Fibroblast of lung (primary cell): ENCODE results near the gene ADGRF4. TPM values are rescaled to one million over a fixed set of nuclear protein-coding genes. Genes with fewer than 3 reads are reported as not detected.

Experiments
- DNase-seq, 2 donors: peaks; one replicate each; pipeline versions ENCODE4 v3.0.0 to v3.0.0-alpha.2; 2010; ENCODE audit warnings: low read depth in 2 of 2
- H2AFZ ChIP-seq: 2 replicates; pipeline ENCODE4 v1.5.1; 2012; ENCODE audit warnings: low read length, control low read depth, inconsistent platforms
- H3K27ac ChIP-seq: 2 replicates; pipeline ENCODE4 v1.5.1; 2011; ENCODE audit warnings: low read length, control low read depth; ENCODE audit not compliant: insufficient read depth
- H3K27me3 ChIP-seq: 2 replicates; pipeline ENCODE4 v1.5.1; 2011; ENCODE audit warnings: mild to moderate bottlenecking, low read length; ENCODE audit not compliant: control insufficient read depth, insufficient read depth
- H3K36me3 ChIP-seq: 2 replicates; pipeline ENCODE4 v1.5.1; 2011; ENCODE audit warnings: low read length; ENCODE audit not compliant: control insufficient read depth, insufficient read depth
- H3K4me1 ChIP-seq: 2 replicates; pipeline ENCODE4 v1.5.1; 2011; ENCODE audit warnings: low read length; ENCODE audit not compliant: control insufficient read depth, insufficient read depth; ENCODE audit errors: extremely low read depth
- H3K4me2 ChIP-seq: 2 replicates; pipeline ENCODE4 v1.5.1; 2011; ENCODE audit warnings: low read length, control low read depth; ENCODE audit not compliant: insufficient read depth; ENCODE audit errors: extremely low read depth
- H3K4me3 ChIP-seq, 4 experiments: fragments of 200-600 bp in 1 of 4; sonication (generic) in 1 of 4; replicated peaks in 1 of 4; 2 replicates each; pipeline ENCODE4 v1.5.1; 2011 to 2016; ENCODE audit warnings: low read length in 4 of 4, low read depth in 3 of 4, mild to moderate bottlenecking in 3 of 4, control low read depth in 2 of 4, inconsistent platforms in 1 of 4, mixed read lengths in 1 of 4; ENCODE audit not compliant: insufficient read depth in 1 of 4; ENCODE audit errors: control extremely low read depth in 1 of 4
- H3K79me2 ChIP-seq: 2 replicates; pipeline ENCODE4 v1.5.1; 2012; ENCODE audit warnings: mild to moderate bottlenecking, low read length, inconsistent platforms; ENCODE audit not compliant: control insufficient read depth, insufficient read depth
- H3K9ac ChIP-seq: 2 replicates; pipeline ENCODE4 v1.5.1; 2011; ENCODE audit warnings: mild to moderate bottlenecking, low read length, control low read depth; ENCODE audit not compliant: insufficient read depth
- H3K9me3 ChIP-seq: 2 replicates; pipeline ENCODE4 v1.5.1; 2012; ENCODE audit warnings: low read depth, low read length; ENCODE audit not compliant: control insufficient read depth, insufficient read depth
- H4K20me1 ChIP-seq: 2 replicates; pipeline ENCODE4 v1.5.1; 2011; ENCODE audit warnings: low read length; ENCODE audit not compliant: control insufficient read depth, insufficient read depth; ENCODE audit errors: extremely low read depth
- CTCF ChIP-seq, 2 donors: IDR thresholded peaks in 1 of 2; conservative IDR thresholded peaks in 1 of 2; 1 replicate in 1 of 2; 2 replicates in 1 of 2; pipeline ENCODE4 v1.5.1; 2011 to 2012; ENCODE audit warnings: low read length in 2 of 2, control low read depth in 1 of 2, inconsistent platforms in 1 of 2, low read depth in 1 of 2, mild to moderate bottlenecking in 1 of 2
- EZH2 ChIP-seq: IDR thresholded peaks from 2 replicates; pipeline ENCODE4 v1.5.1; 2012; ENCODE audit warnings: low read length, control low read depth, mild to moderate bottlenecking; ENCODE audit errors: missing control alignments
- polyA plus RNA-seq, 2 donors: library from polyadenylated mRNA; depleted of rRNA in 1 of 2; stranded (reverse) in 1 of 2; unstranded in 1 of 2; fragments of >200 nt; gene quantifications; 2 replicates each; pipeline ENCODE4 v1.2.1, GENCODE V29; 2011 to 2012; ENCODE audit warnings: missing spikeins in 1 of 2
- total RNA-seq: library from RNA; depleted of rRNA; stranded (reverse); fragments of >200 nt; gene quantifications from 2 replicates; pipeline ENCODE4 v1.2.1, GENCODE V29; 2014

The ADGRF4 gene
- total and polyA plus RNA-seq, 2 donors (not counting 1 experiment from before 2014, with no cell fraction given), result not detected

GRCh38 chr6:47727391-47727790 lies 29.0 kb downstream of the ADGRF4 start:
- H3K27ac ChIP-seq, result no peak overlapping the region
- H3K79me2 ChIP-seq, result no peaks in the 10 kb centered on the region
- H2AFZ ChIP-seq, result no peak overlapping the region
- H4K20me1 ChIP-seq, result no peaks in the 10 kb centered on the region
- H3K36me3 ChIP-seq, result no peaks in the 10 kb centered on the region
- H3K4me2 ChIP-seq, result no peak overlapping the region
- no peaks in the 10 kb centered on the region for H3K9me3 ChIP-seq
- H3K9ac ChIP-seq, result no peak overlapping the region
- no peaks in the 10 kb centered on the region for H3K27me3 ChIP-seq
- TF ChIP-seq CTCF (conservative IDR thresholded peaks at IDR 0.05 in 1 of 2, IDR thresholded peaks at IDR 0.05 in 1 of 2; ENCODE audit: low read depth in 1 of 2, low read length in 2 of 2), result no peak
- peak; percentile 21 to 64 for DNase-seq
- no peak overlapping the region for H3K4me3 ChIP-seq
- no peaks in the 10 kb centered on the region for H3K4me1 ChIP-seq

- H3K4me3 ChIP-seq, result no peak overlapping the region
- no peak overlapping the region for H3K9ac ChIP-seq
- H2AFZ ChIP-seq, result no peak overlapping the region
- no peaks in the 10 kb centered on the region for H4K20me1 ChIP-seq
- no peaks in the 10 kb centered on the region for H3K36me3 ChIP-seq
- H3K79me2 ChIP-seq, result no peaks in the 10 kb centered on the region
- peak in 1 of 2 donors; percentile 69 for DNase-seq
- H3K27ac ChIP-seq, result no peak overlapping the region
- TF ChIP-seq CTCF (conservative IDR thresholded peaks at IDR 0.05 in 1 of 2, IDR thresholded peaks at IDR 0.05 in 1 of 2; ENCODE audit: low read depth in 1 of 2, low read length in 2 of 2) (no peak), EZH2 (no peak)
- no peaks in the 10 kb centered on the region for H3K4me1 ChIP-seq
- no peaks in the 10 kb centered on the region for H3K9me3 ChIP-seq
- no peaks in the 10 kb centered on the region for H3K27me3 ChIP-seq
- H3K4me2 ChIP-seq, result no peak overlapping the region
Observed at GRCh38 chr6:47729019-47729418, 30.6 kb downstream of the ADGRF4 start.

- Histone ChIP-seq H3K4me3 (no peak overlapping the region), H3K4me1 (no peaks in the 10 kb centered on the region), H3K27ac (no peak overlapping the region), H3K36me3 (no peaks in the 10 kb centered on the region), H3K4me2 (no peak overlapping the region), H2AFZ (no peak overlapping the region), H3K9ac (no peak overlapping the region), H3K79me2 (no peaks in the 10 kb centered on the region), H4K20me1 (no peaks in the 10 kb centered on the region), H3K27me3 (no peaks in the 10 kb centered on the region), H3K9me3 (no peaks in the 10 kb centered on the region)
- TF ChIP-seq EZH2 (no peak), CTCF (conservative IDR thresholded peaks at IDR 0.05 in 1 of 2, IDR thresholded peaks at IDR 0.05 in 1 of 2; ENCODE audit: low read depth in 1 of 2, low read length in 2 of 2) (no peak)
- no peak for DNase-seq
Observed at GRCh38 chr6:47729457-47729856, 31.1 kb downstream of the ADGRF4 start.
